Endothelial cell of umbilical vein (primary cell): ENCODE results near the gene PKHD1.

Experiments used
- CTCF ChIP-seq, 2 donors: IDR thresholded peaks; 1 replicate in 1 of 2; 2 replicates in 1 of 2; pipeline ENCODE4 v1.5.1; 2011; ENCODE audit warnings: low read length in 2 of 2, mild to moderate bottlenecking in 2 of 2, moderate library complexity in 2 of 2, control low read depth in 1 of 2, inconsistent platforms in 1 of 2, low read depth in 1 of 2; ENCODE audit not compliant: insufficient read depth in 1 of 2; ENCODE audit errors: extremely low read depth in 1 of 2
- EZH2 ChIP-seq: IDR thresholded peaks from 2 replicates; pipeline ENCODE4 v1.6.1; 2012; ENCODE audit warnings: borderline replicate concordance, low read depth, mild to moderate bottlenecking, moderate library complexity, low read length, inconsistent platforms; ENCODE audit not compliant: severe bottlenecking
- JUN ChIP-seq: IDR thresholded peaks from 2 replicates; pipeline ENCODE4 v1.6.1; 2011; ENCODE audit warnings: borderline replicate concordance, low read depth; ENCODE audit not compliant: insufficient read length, insufficient read depth
- MYC ChIP-seq: IDR thresholded peaks from one replicate; pipeline ENCODE4 v1.6.1; 2011; ENCODE audit warnings: mild to moderate bottlenecking, low read depth, low read length
- POLR2A ChIP-seq: IDR thresholded peaks from 2 replicates; pipeline ENCODE4 v1.6.1; 2012; ENCODE audit warnings: low read depth, mild to moderate bottlenecking, control low read depth, low read length
- POLR2AphosphoS5 ChIP-seq: IDR thresholded peaks from 2 replicates; pipeline ENCODE4 v1.6.1; 2012; ENCODE audit warnings: low read depth, mild to moderate bottlenecking, control low read depth, low read length, moderate library complexity; ENCODE audit not compliant: insufficient read depth

GRCh38 chr6:51842061-51842803, 245.2 kb downstream of the PKHD1 start:
- TF ChIP-seq CTCF (IDR thresholded peaks at IDR 0.05; ENCODE audit: extremely low read depth in 1 of 2, insufficient read depth in 1 of 2, low read depth in 1 of 2, low read length in 2 of 2) (no peak), POLR2AphosphoS5 (no peak), POLR2A (no peak), EZH2 (no peak), MYC (no peak), JUN (no peak)
